HG03196 (cell line): ENCODE data around the gene VAV1.

Experiments used
- ATAC-seq: cut with Tn5 transposase; IDR thresholded peaks from one replicate; pipeline ENCODE4 v1.9.1; 2021; ENCODE audit not compliant: unreplicated experiment

Gene VAV1

GRCh38 chr19:6886277-6886897, 113.9 kb downstream of the VAV1 start:
- no peak for ATAC-seq

GRCh38 chr19:6887316-6887715, 114.8 kb downstream of the VAV1 start, which contains the start of gene ADGRE1:
Gene ADGRE1, plus strand, starts transcription at chr19:6887579. Its CDS starts 30 bp downstream, at chr19:6887609.
- no peak for ATAC-seq

- ATAC-seq = no peak
Measured at GRCh38 chr19:6888967-6889366, 116.5 kb downstream of the VAV1 start.

GRCh38 chr19:6890401-6890913, 117.9 kb downstream of the VAV1 start:
- ATAC-seq = no peak

- ATAC-seq = no peak
Measured at GRCh38 chr19:6890938-6891337, 118.4 kb downstream of the VAV1 start.

GRCh38 chr19:6891761-6892385, 119.4 kb downstream of the VAV1 start:
- no peak for ATAC-seq

DNA sequence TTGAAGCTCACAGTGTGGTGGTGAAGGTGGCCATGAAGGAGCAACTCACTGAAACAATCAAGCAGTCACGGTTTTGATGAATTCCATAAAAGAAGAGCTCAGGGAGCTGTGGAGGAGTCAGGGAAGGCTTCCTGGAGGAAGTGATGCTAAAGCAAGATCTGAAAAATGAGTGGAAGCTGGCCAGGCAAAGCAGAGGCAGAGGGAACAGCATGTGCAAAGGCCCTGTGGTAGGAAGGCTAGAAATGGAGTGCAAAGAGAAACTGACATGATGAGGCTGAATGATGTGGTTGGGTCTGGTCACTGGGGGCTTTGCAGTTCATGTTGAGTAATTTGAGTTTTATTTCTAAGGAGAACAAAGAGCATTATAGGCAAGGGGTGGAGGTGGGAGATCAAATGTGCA, 121.8 kb downstream of the VAV1 start:
- ATAC-seq = no peak

GRCh38 chr19:6903446-6903845, 130.9 kb downstream of the VAV1 start:
- no peak for ATAC-seq

GRCh38 chr19:6906559-6907060, 134.1 kb downstream of the VAV1 start:
- no peak for ATAC-seq
